Endothelial cell of umbilical vein (primary cell): Measurements from ENCODE around the gene SLC44A2.

ENCODE experiments used
- EZH2 ChIP-seq: IDR thresholded peaks from 2 replicates; pipeline ENCODE4 v1.6.1; 2012; ENCODE audit warnings: borderline replicate concordance, low read depth, mild to moderate bottlenecking, moderate library complexity, low read length, inconsistent platforms; ENCODE audit not compliant: severe bottlenecking
- POLR2A ChIP-seq: IDR thresholded peaks from 2 replicates; pipeline ENCODE4 v1.6.1; 2012; ENCODE audit warnings: low read depth, mild to moderate bottlenecking, control low read depth, low read length
- POLR2AphosphoS5 ChIP-seq: IDR thresholded peaks from 2 replicates; pipeline ENCODE4 v1.6.1; 2012; ENCODE audit warnings: low read depth, mild to moderate bottlenecking, control low read depth, low read length, moderate library complexity; ENCODE audit not compliant: insufficient read depth
- TF ChIP-seq, protein P1 (sequence below), 2 donors: IDR thresholded peaks; 1 replicate in 1 of 2; 2 replicates in 1 of 2; pipeline ENCODE4 v1.5.1; 2011; ENCODE audit warnings: low read length in 2 of 2, mild to moderate bottlenecking in 2 of 2, moderate library complexity in 2 of 2, control low read depth in 1 of 2, inconsistent platforms in 1 of 2, low read depth in 1 of 2; ENCODE audit not compliant: insufficient read depth in 1 of 2; ENCODE audit errors: extremely low read depth in 1 of 2
- TF ChIP-seq, protein P2 (sequence below): IDR thresholded peaks from 2 replicates; pipeline ENCODE4 v1.6.1; 2011; ENCODE audit not compliant: insufficient read depth, insufficient read length

DNA sequence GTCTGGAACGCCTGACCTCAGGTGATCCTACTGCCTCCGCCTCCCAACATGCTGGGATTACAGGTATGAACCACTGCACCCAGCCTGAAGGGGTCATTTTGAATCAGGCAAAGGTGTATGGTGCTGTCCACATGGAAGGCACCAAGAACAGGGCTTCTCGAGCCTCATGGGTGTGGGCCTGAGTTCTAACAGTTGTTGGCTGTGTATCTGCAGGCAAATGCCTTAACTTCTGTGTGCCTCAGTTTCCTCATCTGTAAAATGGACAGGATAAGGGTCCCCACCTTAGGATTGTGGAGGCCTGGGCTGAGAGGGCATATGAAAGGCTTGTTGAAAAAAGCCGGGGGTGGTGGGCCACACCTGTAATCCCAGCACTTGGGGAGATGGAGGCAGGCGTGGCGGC, 47.4 kb upstream of the SLC44A2 start:
- TF ChIP-seq POLR2A (no peak), POLR2AphosphoS5 (no peak), EZH2 (no peak)
- TF ChIP-seq, protein P1, sequence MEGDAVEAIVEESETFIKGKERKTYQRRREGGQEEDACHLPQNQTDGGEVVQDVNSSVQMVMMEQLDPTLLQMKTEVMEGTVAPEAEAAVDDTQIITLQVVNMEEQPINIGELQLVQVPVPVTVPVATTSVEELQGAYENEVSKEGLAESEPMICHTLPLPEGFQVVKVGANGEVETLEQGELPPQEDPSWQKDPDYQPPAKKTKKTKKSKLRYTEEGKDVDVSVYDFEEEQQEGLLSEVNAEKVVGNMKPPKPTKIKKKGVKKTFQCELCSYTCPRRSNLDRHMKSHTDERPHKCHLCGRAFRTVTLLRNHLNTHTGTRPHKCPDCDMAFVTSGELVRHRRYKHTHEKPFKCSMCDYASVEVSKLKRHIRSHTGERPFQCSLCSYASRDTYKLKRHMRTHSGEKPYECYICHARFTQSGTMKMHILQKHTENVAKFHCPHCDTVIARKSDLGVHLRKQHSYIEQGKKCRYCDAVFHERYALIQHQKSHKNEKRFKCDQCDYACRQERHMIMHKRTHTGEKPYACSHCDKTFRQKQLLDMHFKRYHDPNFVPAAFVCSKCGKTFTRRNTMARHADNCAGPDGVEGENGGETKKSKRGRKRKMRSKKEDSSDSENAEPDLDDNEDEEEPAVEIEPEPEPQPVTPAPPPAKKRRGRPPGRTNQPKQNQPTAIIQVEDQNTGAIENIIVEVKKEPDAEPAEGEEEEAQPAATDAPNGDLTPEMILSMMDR (IDR thresholded peaks at IDR 0.05; ENCODE audit: extremely low read depth in 1 of 2, insufficient read depth in 1 of 2, low read depth in 1 of 2, low read length in 2 of 2), result no peak
- TF ChIP-seq, protein P2, sequence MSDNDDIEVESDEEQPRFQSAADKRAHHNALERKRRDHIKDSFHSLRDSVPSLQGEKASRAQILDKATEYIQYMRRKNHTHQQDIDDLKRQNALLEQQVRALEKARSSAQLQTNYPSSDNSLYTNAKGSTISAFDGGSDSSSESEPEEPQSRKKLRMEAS, result no peak
